ENCODE measurements around the gene NYAP1.

GRCh38 chr7:100538654-100539435 lies 55.1 kb downstream of the NYAP1 start, which contains the start of gene AGFG2:
- TF ChIP-seq CTCF (IDR thresholded peaks at IDR 0.05) = peak in 2 of 5 experiments; percentile 30 to 48
- TF ChIP-seq EP300 (IDR thresholded peaks at IDR 0.05) = peak; percentile 92 to 94
- peak; percentile 86 to 87 for TF ChIP-seq POLR2A (IDR thresholded peaks at IDR 0.05)
